IMR-90 (cell line): ENCODE results near the gene LRRFIP1.

Experiments
- CEBPB ChIP-seq: IDR thresholded peaks from 2 replicates; pipeline ENCODE4 v1.6.1; 2012; ENCODE audit warnings: low read depth, low read length, improper control_type of control experiment
- CHD1 ChIP-seq: IDR thresholded peaks from 2 replicates; pipeline ENCODE4 v1.6.1; 2012; ENCODE audit warnings: low read depth, low read length, improper control_type of control experiment
- CTCF ChIP-seq: conservative IDR thresholded peaks from 2 replicates; pipeline ENCODE4 v1.5.1; 2012; ENCODE audit warnings: mild to moderate bottlenecking, low read depth, low read length, improper control_type of control experiment
- MAFK ChIP-seq: IDR thresholded peaks from 2 replicates; pipeline ENCODE4 v1.6.1; 2012; ENCODE audit warnings: low read depth, low read length, improper control_type of control experiment
- MXI1 ChIP-seq: IDR thresholded peaks from 2 replicates; pipeline ENCODE4 v1.6.1; 2012; ENCODE audit warnings: low read depth, mild to moderate bottlenecking, low read length, moderate library complexity, borderline replicate concordance
- NFE2L2 ChIP-seq: fragments of 150-350 bp; IDR thresholded peaks from 2 replicates; pipeline ENCODE4 v1.6.1; 2016; ENCODE audit warnings: low read depth, mild to moderate bottlenecking, low read length
- POLR2A ChIP-seq: IDR thresholded peaks from 2 replicates; pipeline ENCODE4 v1.6.1; 2012; ENCODE audit warnings: mild to moderate bottlenecking, low read depth, low read length
- RAD21 ChIP-seq: IDR thresholded peaks from 2 replicates; pipeline ENCODE4 v1.6.1; 2012; ENCODE audit warnings: low read length, improper control_type of control experiment
- RFX5 ChIP-seq: IDR thresholded peaks from 2 replicates; pipeline ENCODE4 v1.8.0; 2012; ENCODE audit warnings: low read depth, mild to moderate bottlenecking, low read length, moderate library complexity
- SMC3 ChIP-seq: fragments of 150-350 bp; IDR thresholded peaks from 2 replicates; pipeline ENCODE4 v1.6.1; 2016; ENCODE audit warnings: low read depth, mild to moderate bottlenecking, antibody characterized with exemption, low read length, moderate library complexity
- USF2 ChIP-seq: fragments of 150-350 bp; IDR thresholded peaks from 2 replicates; pipeline ENCODE4 v1.6.1; 2017; ENCODE audit warnings: mild to moderate bottlenecking, antibody characterized with exemption, low read length, low read depth

- no peak for TF ChIP-seq CTCF
- TF ChIP-seq MAFK: no peak
- TF ChIP-seq SMC3: no peak
- no peak for TF ChIP-seq POLR2A
- no peak for TF ChIP-seq USF2
- no peak for TF ChIP-seq NFE2L2
- no peak for TF ChIP-seq MXI1
- TF ChIP-seq CEBPB: no peak
- no peak for TF ChIP-seq RAD21
- TF ChIP-seq CHD1: no peak
- TF ChIP-seq RFX5: no peak
Observed at GRCh38 chr2:237682151-237682550, 54.8 kb downstream of the LRRFIP1 start.
